Brain microvascular endothelial cell (primary cell): ENCODE measurements around the gene SLC32A1.

Experiments used
- DNase-seq: peaks from one replicate; pipeline ENCODE4 v3.0.0-alpha.2; 2020
- H3K27ac ChIP-seq: fragments of 250-450 bp; sonication (Bioruptor Pico); 2 replicates; pipeline ENCODE4 v1.5.1; 2020; ENCODE audit warnings: mild to moderate bottlenecking, moderate library complexity
- H3K27me3 ChIP-seq: fragments of 250-450 bp; sonication (Bioruptor Pico); replicated peaks from 2 replicates; pipeline ENCODE4 v1.5.1; 2020; ENCODE audit warnings: mild to moderate bottlenecking
- H3K36me3 ChIP-seq: fragments of 250-450 bp; sonication (Bioruptor Pico); replicated peaks from 2 replicates; pipeline ENCODE4 v1.5.1; 2020; ENCODE audit warnings: mild to moderate bottlenecking
- H3K4me3 ChIP-seq: 2 replicates; pipeline ENCODE4 v1.5.1; 2011; ENCODE audit warnings: low read depth, mild to moderate bottlenecking, control low read depth, low read length, moderate library complexity
- in situ Hi-C: cut with HindIII; loops from 2 replicates; pipeline ENCODE4 v1.10.0; 2017; ENCODE audit warnings: low sequenced_read_pairs, low pct_ligation_motif_present
- TF ChIP-seq, protein P1 (sequence below): IDR thresholded peaks from 2 replicates; pipeline ENCODE4 v1.5.1; 2011; ENCODE audit warnings: low read depth, mild to moderate bottlenecking, moderate library complexity, low read length, control low read depth, inconsistent platforms; ENCODE audit errors: missing control alignments

SLC32A1 gene

DNA sequence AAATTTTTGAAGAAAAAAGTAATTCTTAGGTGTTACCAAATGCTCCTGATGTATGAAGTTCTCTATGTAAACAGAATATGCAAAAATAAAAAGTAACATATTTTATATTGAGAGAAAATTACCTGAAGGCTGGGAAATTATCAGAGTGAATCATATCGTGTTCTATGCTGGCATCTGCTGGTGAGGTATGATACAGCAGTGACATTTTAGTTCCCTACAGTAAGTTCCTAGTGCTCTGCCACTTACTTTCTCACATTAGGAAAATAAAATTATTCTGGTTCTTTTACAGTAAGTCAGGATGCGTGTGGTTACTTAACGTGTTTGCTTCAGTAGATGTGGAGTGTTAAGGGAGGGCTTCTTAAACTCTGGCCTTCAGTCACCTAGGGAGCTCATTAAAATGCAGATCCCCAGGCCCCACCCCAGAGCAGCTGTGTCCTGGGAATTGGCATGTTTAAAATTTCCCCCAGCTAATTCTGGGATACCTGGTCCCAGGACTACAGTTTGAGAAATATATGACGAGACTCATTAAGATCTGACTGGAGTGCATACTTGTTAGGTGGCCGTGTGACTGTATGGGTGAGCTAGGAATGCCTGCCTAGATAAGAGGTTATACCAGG lies 27.2 kb downstream of the SLC32A1 start:
- Histone ChIP-seq H3K4me3 (no peak overlapping the region), H3K27me3 (no peaks in the 10 kb centered on the region), H3K36me3 (peaks cover 17% of the 10 kb centered on the region), H3K27ac (no peak overlapping the region)
- peak; percentile 38 for DNase-seq
- TF ChIP-seq, protein P1, sequence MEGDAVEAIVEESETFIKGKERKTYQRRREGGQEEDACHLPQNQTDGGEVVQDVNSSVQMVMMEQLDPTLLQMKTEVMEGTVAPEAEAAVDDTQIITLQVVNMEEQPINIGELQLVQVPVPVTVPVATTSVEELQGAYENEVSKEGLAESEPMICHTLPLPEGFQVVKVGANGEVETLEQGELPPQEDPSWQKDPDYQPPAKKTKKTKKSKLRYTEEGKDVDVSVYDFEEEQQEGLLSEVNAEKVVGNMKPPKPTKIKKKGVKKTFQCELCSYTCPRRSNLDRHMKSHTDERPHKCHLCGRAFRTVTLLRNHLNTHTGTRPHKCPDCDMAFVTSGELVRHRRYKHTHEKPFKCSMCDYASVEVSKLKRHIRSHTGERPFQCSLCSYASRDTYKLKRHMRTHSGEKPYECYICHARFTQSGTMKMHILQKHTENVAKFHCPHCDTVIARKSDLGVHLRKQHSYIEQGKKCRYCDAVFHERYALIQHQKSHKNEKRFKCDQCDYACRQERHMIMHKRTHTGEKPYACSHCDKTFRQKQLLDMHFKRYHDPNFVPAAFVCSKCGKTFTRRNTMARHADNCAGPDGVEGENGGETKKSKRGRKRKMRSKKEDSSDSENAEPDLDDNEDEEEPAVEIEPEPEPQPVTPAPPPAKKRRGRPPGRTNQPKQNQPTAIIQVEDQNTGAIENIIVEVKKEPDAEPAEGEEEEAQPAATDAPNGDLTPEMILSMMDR, result peak; percentile 62
- in situ Hi-C loops, result no loop called here

- no peak for DNase-seq
- Histone ChIP-seq H3K27me3 (no peaks in the 10 kb centered on the region), H3K4me3 (no peak overlapping the region), H3K27ac (no peak overlapping the region), H3K36me3 (peaks cover 20% of the 10 kb centered on the region)
- in situ Hi-C loops, result no loop called here
- TF ChIP-seq, protein P1, result no peak
These were observed 27.7 kb downstream of the SLC32A1 start for GRCh38 chr20:38752029-38752428.

GRCh38 chr20:38754924-38755323 lies 30.6 kb downstream of the SLC32A1 start:
- H3K27ac ChIP-seq, result no peak overlapping the region
- TF ChIP-seq, protein P1, result no peak
- DNase-seq, result no peak
- H3K36me3 ChIP-seq, result peaks cover 24% of the 10 kb centered on the region
- H3K4me3 ChIP-seq, result no peak overlapping the region
- in situ Hi-C loops, result no loop called here
- H3K27me3 ChIP-seq, result no peaks in the 10 kb centered on the region

DNA sequence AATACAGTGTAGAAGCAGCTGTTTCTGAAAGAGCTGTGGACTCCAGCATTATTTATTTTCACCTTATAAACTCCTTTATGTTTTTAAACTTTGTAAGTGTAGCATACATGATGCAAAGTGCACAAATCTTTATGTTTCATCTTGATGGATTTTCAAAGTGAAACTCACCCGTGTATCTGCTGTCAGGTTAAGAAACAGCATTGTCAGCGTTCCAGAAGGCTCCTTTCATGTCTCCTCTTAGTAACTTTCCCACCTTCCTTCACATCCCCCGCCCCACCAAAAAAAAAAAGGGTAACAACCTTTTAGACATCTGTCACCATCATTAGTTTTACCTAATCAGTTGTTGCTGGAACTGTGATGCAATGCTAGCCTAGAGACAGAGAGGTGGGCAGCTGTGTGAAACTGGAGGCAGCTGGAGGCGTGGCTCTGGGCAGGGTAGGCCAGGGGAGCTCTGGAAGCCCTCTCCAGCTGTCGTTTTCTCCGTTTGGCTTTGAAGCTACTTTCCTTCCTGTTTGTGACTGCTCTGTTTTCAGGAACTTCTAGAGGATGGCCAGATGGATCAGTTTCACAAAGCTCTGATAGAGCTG lies 31.1 kb downstream of the SLC32A1 start:
- Histone ChIP-seq H3K36me3 (peaks cover 26% of the 10 kb centered on the region), H3K27ac (no peak overlapping the region), H3K4me3 (no peak overlapping the region), H3K27me3 (no peaks in the 10 kb centered on the region)
- no peak for DNase-seq
- TF ChIP-seq, protein P1, result no peak
- in situ Hi-C loops, result no loop called here

GRCh38 chr20:38757145-38757775 lies 33.0 kb downstream of the SLC32A1 start:
- in situ Hi-C loops, result no loop called here
- H3K36me3 ChIP-seq, result peaks cover 31% of the 10 kb centered on the region
- TF ChIP-seq, protein P1, result no peak
- H3K4me3 ChIP-seq, result no peak overlapping the region
- no peaks in the 10 kb centered on the region for H3K27me3 ChIP-seq
- H3K27ac ChIP-seq, result no peak overlapping the region
- DNase-seq, result peak; percentile 43
